GM21786 (cell line): ENCODE results near the gene ANKRD18A.
"Not testable (repeated sequence)": the region's sequence is repeated elsewhere in the genome, so short reads cannot be mapped to it uniquely, and the experiment has no call there.

Experiments
- ATAC-seq: cut with Tn5 transposase; IDR thresholded peaks from one replicate; pipeline ENCODE4 v1.9.1; 2021; ENCODE audit not compliant: unreplicated experiment

The ANKRD18A gene

GRCh38 chr9:38546497-38547163, 73.8 kb downstream of the ANKRD18A start:
- ATAC-seq: not testable (repeated sequence)

- not testable (repeated sequence) for ATAC-seq
Observed at GRCh38 chr9:38540535-38540934, 79.9 kb downstream of the ANKRD18A start.

GRCh38 chr9:38529317-38529716, 91.1 kb downstream of the ANKRD18A start:
- no peak for ATAC-seq

- no peak for ATAC-seq
Observed at GRCh38 chr9:38527503-38527902, 92.9 kb downstream of the ANKRD18A start.

GRCh38 chr9:38526591-38526990, 93.8 kb downstream of the ANKRD18A start:
- ATAC-seq: no peak

GRCh38 chr9:38523121-38523520, 97.3 kb downstream of the ANKRD18A start:
- ATAC-seq: no peak

GRCh38 chr9:38521762-38522161, 98.6 kb downstream of the ANKRD18A start:
- ATAC-seq: no peak
